ENCODE measurements around the gene ARMS2.

ARMS2 gene, protein sequence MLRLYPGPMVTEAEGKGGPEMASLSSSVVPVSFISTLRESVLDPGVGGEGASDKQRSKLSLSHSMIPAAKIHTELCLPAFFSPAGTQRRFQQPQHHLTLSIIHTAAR

DNA sequence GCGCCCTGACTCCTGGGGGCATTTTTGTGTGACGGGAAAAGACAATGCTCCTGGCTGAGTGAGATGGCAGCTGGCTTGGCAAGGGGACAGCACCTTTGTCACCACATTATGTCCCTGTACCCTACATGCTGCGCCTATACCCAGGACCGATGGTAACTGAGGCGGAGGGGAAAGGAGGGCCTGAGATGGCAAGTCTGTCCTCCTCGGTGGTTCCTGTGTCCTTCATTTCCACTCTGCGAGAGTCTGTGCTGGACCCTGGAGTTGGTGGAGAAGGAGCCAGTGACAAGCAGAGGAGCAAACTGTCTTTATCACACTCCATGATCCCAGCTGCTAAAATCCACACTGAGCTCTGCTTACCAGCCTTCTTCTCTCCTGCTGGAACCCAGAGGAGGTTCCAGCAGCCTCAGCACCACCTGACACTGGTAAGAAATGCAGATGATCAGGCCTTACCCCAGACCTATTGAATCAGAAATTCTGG, at the start of gene ARMS2:
ARMS2 (plus strand) TSS at position 51 of the 478 bp plus-strand sequence; CDS start at position 126, 75 bp downstream.
- no peak for DNase-seq

DNA sequence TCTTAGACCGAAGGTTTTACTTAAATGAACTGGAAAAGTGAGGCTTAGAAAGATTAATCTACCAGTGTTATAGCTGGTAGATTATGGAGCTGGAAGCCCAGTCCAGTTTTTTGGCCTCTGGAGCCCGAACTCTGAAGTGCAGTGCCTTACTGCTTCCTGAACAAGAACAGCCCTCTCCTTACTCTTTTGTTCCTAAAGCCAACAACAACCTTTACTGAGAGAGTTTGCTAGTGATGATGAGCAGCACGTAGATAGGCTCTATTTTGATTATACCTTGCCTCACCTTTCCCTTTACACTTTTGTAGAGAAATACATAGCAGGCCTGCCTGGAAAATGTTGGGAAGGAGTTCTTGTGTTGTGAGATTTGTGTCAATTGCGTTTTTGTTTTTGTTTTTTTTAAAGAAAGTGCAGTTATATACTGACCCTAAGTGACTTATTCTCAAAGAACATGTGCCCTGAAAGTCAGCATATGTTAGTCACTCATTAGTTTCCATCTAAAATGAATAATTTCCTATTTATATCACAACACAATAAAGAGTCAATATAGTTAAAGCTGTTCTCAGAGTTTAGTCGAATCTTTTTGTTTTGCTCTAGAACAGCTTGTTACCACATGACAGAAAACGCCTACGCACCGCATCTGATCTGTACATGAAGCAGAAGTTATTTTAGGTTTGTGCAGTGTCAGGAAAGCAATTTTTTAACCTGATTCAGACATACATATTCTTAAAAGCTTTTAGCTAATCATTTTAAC, 46.9 kb upstream of the ARMS2 start:
- DNase-seq = no peak

DNA sequence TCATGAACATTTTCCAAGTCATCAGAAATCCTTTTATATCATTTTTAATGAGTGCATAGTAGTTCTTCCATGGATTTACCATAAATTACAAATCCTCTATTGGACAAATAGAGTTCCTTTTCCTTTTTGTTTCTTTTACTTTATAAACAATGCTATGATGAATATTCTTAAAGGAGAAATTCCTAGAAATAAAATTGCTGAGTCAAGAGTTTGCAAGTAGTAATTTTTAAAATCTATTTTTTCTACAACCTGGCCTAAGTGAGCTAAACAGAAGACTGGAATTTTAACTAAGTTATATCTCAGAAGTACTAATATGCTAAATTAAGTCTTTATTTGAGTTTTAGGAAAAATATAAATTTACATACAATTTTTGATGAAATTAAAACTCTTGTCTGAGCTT, 41.1 kb upstream of the ARMS2 start:
- no peak for DNase-seq

DNA sequence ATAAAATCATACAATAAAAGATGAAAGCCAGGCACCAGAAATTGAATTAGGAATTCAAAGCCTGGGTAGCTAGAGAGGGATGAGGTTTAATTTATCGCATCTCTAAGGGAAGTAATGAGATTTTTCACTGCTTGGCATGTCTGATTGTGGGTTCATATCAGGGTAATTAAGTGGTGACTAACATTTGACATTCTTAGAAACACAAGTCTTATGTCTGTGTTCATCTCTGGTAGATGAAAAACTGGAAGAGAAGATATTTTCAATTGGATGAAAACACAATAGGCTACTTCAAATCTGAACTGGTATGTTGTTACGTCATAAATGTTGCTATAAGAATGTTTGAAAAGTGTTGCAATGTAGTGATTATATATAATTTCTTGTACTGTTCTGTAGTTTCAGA, 36.8 kb upstream of the ARMS2 start:
- no peak for DNase-seq

DNA sequence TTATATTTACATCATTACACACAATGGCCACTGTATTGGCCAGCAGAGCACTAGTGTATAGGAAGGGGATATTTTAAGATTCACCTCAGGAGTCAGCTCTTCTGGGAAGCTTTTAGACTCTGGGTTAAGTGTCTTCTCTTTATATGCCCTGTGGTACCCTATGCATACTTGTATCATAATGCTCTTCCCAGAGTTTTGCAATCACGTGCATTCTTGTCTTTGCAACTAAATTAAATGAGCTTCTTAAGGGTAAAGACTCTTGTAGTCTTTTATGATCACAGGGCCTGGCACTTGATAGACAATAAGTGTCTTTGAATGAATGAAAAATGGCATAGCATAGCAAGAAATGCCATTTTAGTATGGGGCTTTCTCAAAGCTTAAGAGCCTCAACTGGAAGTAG, 35.4 kb upstream of the ARMS2 start:
- DNase-seq = no peak

DNA sequence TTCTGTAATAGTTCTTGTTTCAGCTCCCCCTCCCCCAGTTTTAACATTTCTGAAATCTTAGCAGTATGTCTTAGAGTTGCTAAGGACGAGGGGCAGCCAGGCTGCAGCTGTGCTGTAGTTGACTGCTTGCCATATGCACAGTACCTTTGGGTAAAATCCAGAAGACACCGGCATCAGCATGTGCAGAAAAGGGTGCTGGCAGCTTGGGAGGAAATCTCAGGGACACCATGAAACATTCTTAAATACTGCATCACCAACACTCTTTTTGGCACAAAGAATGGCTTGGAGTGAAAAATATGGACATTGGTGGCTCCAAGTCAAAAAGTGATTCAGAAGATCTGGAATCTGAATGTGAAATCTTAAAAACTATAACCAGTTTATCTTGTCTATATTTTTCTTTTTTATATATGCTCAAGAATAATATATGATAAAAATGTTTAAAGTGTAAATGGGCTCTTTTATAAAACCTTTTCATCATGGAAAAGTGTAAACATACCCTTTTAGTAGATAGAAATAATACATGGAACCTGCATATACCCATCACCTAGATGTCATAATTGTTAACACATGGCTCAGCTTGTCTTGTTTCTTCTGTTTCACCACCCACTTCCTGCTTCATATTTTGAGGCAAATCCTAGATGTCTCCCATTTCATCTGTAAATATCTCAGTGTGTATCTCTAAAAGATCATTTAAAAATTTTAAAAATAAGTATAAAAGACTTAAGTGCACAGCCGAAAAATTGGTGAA, 34.4 kb upstream of the ARMS2 start:
- no peak for DNase-seq

DNA sequence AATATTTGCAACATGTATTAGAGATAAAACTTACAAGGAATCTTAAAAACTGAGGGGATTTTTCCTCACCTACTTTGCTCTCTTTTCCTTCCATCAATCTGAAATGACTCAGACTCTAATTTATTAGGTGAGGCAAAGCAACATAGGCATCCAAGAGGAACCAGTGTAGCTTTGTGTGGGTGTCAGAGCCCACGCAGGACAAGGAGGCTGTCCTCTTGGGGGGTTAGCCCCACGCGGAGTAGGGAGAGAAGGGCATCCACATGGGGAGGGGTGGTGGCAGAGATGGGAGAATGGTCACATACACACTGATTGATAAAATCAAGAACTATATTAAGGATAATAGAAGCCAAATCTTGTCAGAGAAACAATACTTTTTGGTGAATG, 33.8 kb upstream of the ARMS2 start:
- DNase-seq = no peak

DNA sequence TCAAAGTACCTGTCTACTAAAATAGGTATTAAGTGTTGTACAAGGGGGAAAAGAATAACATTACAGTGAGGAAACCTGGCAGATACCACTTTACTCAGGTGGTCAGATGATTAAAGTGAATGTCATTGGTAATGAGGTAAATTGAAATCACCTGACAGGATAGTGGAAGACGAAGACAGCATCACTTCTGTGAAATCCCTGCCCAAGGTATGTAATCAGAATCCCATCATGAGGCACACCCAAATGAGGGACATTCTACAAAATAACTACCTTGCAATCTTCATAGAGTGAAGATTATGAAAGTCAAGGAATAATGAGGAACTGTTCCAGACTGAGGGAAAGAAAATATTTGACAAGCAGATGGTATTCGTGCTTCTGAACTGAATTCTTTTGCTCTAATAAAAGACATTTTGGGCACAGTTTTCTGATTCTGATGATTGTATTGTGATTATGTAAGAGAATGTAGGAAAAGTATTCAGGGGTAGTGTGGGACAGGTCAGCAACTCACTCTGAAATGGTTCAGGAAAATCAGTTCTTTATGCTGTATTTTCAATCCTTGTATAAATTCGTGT, 33.3 kb upstream of the ARMS2 start:
- DNase-seq = no peak

DNA sequence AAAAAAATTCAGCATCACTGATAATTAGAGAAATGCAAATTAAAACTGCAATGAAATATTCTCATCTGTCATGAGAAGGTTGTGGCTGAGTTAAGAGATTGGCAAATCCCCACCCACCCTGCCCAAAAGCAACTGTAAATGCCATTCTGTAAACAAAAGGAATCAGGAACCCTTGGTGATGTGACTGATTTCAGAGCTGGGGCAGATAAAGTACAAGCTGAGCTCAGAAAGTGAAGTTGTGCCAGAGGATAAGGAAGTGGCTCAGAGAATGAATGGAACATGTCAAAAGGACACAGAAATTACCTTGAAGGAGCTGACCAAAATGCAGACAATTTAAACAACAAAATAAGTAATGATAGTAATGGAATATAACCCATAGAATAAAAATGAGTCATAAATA, 32.7 kb upstream of the ARMS2 start:
- DNase-seq = no peak

DNA sequence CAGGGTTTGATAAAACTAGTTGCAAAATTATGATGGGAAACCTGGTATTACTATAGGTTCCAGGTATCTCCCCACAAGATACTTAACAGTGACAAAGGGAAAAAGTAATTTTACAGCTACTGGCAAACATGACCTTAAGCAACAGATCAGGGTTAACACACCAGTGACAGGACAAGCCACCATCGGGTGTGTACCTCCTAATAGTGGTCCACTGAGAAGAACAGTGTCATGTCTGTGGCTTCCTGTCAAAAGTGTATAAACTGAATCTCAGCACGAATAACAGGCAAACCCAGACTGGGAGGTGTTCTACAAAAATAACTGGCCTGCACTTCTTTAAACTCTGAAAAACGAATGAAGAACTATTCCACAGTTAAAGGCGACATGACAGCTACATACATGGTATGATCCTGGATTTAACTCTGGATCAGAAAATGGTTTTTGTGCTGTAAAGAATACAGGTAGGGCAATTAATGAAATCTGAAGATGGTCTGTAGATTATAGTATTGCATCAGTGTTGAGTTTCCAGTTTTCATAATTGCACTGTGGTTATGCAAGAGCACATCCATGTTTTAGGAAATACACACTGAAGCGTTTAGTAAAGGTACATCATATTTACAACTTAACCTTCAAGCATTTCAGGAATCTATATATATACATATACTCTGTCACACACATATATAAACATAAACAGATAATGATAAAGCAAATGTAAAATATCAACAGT, 32.0 kb upstream of the ARMS2 start:
- DNase-seq = no peak

DNA sequence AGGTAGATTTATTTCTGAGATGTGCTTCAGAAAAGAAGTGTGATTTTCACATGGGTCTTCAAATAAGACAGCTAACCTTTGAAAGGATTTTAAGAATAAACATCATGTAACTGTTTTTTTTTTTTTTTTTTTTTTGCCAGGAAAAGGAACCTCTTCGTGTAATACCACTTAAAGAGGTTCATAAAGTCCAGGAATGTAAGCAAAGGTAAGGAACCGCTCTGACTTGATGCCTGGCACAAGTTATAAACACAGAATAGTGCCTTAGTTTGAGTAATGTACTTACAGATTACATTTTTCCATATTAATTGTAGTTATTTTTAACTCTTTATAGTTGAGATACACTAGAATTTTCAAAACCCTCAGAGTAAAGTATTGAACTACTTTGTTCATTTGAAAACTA, 30.4 kb upstream of the ARMS2 start:
- DNase-seq = no peak

DNA sequence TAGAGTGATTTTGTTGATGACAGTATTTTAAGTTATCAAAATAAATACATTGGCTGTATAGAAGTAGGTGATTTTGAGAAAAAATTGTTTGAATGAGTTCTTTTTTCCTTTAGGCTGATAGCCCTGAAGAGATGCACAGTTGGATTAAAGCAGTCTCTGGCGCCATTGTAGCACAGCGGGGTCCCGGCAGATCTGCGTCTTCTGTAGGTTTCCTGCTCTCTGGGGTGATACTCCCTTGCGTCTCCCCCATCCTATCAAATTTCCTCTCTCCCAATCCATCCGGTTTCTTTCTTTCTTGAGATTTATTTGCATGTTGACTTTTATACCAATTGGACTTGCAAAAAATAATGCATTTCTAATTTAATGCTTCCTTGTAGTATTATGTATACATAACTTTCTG, 27.6 kb upstream of the ARMS2 start:
- no peak for DNase-seq

DNA sequence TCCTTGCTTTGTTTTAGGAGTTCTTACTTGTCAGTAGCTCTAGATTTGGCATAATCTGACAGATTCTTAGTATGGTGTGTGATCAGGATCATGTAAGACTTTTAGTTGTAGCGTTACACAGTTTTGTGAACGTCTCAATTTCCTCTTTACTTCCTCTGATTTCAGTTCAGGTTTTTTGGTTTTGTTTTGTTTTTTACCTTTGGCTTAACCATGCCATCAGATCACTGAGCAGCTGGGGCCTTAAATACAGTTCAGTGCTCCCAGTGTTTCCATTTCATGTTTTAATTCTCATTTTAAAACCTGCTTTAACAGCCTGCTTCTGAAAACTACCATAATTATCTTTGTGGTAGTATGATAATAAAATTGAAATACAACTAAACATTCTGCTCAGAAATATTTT, 27.2 kb upstream of the ARMS2 start:
- DNase-seq = no peak

DNA sequence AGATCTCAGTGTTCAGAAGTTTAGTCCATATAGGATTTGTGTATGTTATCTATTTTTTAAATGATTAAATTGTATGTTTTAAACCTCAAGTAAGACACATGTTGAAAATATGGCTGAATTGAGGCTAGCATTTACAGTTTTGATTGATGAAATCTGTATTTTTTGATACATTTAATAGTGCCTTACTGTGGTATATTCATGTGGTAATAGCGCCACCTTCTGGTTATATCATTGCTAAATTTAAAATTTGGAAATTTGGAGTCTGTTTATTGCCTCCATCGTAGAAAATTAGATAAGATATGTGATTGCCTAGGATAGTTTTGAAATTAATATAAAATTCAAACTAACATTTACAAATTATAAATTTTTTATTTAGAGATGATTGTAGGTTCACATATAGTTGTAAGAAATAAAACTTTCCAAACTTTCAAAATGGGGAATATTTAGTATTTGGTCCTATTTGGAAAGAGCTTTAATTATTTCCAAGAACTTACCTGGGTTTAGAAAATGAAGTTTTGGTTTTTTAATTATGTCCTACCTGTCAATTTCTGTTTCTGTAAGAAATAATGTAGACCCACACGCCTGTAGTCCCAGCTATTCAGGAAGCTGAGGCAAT, 19.1 kb upstream of the ARMS2 start:
- peak in 1 of 2 experiments; percentile 25 for DNase-seq

DNA sequence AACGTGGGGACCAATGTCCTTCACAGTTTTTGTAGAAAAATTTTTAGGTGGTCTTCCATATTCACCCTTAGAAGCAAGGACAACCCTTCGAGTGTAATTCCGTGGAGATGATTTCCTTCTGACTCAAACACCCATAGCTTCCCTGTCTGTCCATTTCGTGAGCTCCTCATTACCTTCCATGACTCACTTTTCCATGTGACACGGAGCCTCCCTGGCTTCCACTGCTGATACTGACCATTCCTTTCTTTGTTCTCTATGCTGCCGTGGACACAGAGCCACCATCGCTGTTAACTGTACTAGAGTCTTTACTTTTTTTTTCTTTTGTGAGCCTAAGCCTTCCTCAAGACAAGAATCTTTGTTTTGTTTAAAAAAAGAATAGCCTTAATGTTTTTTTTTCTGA, 12.5 kb upstream of the ARMS2 start:
- DNase-seq = no peak

DNA sequence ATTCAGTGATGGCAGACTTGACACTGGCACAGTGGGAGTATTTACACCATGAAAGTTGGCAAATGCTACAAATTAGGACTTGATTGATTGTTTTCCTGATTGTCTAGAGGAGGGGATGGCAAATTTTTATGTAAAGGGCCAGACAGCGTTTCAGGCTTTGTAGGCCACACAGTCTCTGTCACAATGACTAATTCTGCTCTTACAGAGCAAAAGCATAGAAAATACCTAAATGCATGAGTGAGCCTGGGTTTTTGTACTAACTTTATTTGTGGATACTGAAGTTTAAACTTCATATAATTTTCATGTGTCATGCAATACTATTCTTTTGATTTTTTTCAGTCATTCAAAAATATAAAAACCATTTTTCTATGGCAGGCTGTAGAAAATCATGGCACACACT, 9.0 kb upstream of the ARMS2 start:
- DNase-seq = no peak

DNA sequence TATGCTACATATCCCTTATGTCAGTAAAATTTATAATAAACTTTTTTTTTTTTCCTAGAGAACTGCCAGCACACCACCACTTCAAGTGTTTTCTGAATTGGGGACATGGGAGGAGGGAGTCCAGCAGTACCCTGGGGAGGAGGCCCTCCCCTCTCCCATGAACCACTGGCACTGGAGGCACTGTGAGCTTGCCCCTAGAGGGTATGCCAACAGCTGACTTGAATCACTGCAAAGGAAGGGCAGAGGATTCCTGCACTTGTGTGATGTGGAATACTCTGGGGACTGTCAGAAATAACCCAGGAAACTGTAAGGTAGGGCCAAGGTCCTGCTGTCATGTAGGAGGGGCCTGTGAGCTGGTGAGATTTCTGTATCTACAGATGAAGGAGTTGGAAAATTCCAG, 8.5 kb upstream of the ARMS2 start:
- DNase-seq = no peak

DNA sequence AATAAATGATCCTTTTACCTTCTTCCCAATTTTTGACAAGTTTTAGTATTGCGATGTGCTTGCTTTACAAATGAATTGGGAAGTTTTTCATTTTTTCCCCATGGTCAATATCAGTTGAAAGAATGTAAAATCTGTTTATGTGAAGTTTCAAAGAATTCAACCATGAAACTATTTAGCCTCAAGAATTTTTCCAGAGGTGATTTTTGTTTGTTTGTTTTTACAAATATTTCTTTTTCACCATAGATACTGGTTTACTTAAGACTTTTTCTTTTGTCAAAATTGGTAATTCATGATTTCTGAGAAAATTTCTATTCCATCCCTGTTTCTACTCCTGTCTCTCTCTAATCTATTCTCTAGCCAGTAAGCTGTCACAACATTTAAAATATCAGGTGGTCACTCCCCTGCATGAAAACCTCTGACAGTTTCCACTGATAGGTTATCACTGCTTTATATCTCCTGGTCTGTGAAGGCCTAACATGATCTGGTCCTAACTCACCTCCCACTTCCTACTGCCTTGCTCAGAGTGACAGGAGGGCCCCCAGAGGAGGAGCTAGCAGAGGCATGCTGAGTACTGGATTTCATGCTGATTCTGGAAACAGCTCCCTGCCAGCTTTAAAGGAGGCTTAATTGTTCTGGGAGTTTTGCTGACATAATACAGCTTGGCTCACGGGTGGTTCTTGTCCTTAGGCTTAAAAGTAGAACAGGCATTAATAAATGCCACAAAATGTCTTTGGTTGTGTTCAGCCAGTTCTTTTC, 7.6 kb upstream of the ARMS2 start:
- no peak for DNase-seq

DNA sequence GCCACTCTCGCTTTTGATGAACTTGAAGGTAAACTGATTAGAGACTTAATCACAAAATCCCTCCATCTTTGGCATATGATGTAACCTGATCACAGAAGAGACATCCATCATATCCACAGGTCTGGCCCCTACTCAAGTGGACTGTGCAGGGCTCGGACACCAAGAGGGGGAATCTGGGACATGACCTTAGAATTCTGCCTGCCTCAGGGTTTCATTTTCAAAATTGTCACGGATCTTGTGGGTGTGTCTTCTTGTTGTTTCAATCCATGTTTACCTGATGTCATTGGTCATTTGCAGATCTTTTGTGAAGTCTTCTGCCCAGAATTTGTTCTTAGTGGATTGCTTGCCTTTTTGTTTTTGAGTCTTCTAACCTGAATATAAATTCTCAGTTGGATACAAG, 5.9 kb upstream of the ARMS2 start:
- no peak for DNase-seq

DNA sequence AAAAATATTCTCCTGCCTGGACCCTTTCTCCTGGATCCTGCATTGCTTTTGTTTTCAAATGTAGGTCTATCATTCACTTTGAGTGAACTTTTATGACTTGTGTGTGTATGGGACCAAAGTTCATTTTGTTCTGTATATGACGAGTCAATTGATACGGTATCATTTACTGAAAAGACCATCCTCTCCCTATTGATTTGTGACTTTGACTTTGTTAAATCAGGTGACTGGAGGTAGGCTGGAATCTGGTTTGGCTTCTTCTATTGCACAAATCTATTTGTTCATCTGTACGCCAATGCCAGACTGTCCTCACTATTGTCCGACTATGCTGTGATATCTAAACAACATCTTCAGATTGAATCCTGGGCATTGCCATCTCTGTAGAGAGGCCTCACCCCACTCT, 5.3 kb upstream of the ARMS2 start:
- DNase-seq = no peak

DNA sequence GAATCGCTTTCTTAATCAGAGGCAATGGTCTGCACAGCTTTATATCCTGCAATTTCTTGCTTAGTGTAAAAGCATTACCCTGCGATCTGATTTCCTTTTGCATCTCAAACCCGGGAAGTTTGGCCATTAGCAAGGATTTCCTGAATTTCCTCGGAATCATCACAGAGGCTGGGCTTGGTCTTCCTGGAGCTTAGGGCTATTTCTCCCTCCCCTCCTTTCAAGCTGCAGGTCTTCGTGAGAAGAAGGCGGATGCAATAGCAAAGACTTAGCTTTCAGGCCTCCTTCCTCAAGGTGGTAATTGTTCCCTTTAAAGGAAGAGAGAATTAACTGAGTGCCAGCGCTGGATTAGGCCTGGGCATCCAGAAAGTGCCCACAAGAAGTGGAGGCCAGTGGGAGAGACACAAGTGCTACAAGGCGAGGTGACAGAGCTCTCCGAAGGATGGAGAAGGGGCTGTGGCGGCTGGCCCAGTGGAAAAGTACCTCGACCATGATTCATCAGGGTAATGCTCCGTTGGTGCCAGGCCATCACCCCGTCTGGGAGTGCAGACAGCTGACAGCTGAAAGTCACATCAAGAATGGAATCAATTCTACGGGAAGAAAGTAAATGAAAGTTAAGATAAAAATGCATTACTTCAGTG, 4.0 kb upstream of the ARMS2 start:
- DNase-seq = no peak

DNA sequence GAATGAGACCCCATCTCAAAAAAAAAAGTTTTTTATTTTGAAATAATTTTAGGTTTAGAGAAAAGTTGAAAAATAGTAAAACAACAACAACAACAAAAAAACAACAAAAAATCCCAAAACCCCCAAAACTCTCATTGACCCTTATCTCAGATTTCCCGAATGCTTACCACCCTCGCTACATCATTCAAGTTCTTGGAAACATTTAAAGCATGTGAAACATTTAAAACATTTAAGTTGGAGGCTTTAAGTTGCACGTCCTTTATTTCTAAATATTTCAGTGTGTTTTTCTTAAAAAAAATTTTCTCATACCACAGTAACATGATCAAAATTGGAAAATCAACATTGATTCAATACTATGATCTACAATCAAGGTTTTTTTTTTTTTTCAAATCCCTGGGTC, 382 bp upstream of the ARMS2 start:
- no peak for DNase-seq
